Mammary epithelial cell (primary cell): ENCODE data around the gene ACER3.

ENCODE experiments used
- CTCF ChIP-seq, 2 donors: IDR thresholded peaks in 1 of 2; conservative IDR thresholded peaks in 1 of 2; 2 replicates each; pipeline ENCODE4 v1.5.1; 2011 to 2012; ENCODE audit warnings: inconsistent platforms in 2 of 2, low read length in 2 of 2, mild to moderate bottlenecking in 2 of 2, control low read depth in 1 of 2, low read depth in 1 of 2; ENCODE audit not compliant: insufficient read depth in 1 of 2; ENCODE audit errors: extremely low read depth in 1 of 2
- EZH2 ChIP-seq: IDR thresholded peaks from 2 replicates; pipeline ENCODE4 v1.6.1; 2012; ENCODE audit warnings: low read length, inconsistent platforms, borderline replicate concordance

GRCh38 chr11:76880314-76880713 is 19.6 kb downstream of the ACER3 start:
- TF ChIP-seq CTCF (conservative IDR thresholded peaks at IDR 0.05 in 1 of 2, IDR thresholded peaks at IDR 0.05 in 1 of 2; ENCODE audit: extremely low read depth in 1 of 2, insufficient read depth in 1 of 2, low read depth in 1 of 2, low read length in 2 of 2) (no peak), EZH2 (no peak)
